Amniotic stem cell (primary cell): Measurements from ENCODE around the gene WDR38.

Experiments
- DNase-seq: peaks from one replicate; lab custom pipeline; 2025; lab: John Stamatoyannopoulos, UW

The WDR38 gene, protein sequence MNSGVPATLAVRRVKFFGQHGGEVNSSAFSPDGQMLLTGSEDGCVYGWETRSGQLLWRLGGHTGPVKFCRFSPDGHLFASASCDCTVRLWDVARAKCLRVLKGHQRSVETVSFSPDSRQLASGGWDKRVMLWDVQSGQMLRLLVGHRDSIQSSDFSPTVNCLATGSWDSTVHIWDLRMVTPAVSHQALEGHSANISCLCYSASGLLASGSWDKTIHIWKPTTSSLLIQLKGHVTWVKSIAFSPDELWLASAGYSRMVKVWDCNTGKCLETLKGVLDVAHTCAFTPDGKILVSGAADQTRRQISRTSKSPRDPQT

DNA sequence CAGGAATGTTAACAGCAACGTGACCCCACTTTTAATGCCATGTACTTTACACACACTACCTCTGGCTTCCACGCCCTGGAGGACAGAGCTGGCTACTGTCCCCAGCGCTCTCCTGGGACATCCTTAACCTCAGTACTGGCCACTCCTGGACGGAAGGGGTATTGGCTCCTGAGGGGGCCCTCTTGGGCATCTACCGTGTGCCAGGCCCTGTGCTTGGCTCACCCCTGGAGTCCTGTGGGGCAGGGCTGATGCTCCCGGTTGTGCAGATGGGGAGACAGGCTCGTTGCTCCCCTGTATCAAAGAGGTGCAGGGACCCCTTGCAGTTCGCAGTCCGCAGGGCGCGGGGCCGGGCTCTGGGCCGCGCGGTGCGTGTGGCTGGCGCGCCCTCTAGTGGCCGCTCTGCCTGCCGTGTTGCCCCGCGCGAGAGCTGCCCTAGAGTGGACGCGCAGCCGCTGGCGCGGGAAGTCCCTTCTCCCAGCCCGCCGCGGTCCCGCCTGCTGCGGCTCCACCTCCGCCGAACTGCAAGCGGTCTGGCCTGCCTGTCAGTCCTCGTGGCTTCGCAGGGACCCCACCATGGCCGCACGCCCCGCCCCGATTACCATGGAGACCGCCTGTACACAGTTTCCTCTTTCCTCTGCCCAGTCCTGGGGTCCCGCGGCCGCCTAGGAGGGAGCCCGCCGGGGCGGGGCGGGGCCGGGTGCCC, at the start of gene WDR38:
Gene WDR38 (plus strand): TSS at position 632 of the 703 bp plus-strand sequence. CDS start 72 bp downstream, outside the sequence.
- DNase-seq: peak; percentile 46

DNA sequence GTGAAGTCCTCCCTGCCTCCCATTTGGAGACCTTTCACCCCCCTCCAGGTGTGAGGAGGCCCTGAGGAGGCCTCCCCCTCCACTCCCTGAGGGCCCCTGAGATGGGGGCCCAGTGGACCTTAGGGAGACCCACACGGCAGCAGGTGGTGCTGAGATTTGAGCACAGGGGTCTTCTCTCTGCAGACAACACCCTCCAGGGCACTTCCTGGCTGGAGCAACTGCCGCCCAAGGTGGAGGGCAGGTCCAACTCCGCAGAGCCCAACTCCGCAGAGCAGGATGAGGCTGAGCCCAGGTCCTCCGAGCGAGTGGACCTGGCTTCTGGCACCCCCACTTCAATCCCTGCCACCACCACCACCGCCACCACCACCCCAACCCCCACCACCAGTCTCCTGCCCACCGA, 49.3 kb upstream of the WDR38 start:
- no peak for DNase-seq

DNA sequence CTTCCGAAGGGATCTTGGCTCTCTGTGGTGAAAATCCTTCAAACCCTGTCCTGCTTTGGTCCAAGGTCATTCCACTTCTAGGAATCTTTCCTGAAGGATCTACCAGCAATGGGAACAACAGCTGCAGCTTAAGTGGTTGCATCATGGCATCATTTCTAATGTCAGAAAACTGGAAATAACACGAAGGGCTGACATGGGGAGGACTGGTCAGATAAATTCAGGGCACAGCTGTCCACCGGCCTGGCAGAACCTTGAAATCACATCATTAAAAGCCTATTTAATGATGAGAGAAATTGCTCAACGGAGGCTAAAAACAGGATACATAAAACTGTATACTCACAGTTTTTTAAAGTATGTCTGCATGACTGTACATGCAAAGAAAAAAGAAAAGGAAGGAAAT, 48.1 kb upstream of the WDR38 start:
- no peak for DNase-seq

DNA sequence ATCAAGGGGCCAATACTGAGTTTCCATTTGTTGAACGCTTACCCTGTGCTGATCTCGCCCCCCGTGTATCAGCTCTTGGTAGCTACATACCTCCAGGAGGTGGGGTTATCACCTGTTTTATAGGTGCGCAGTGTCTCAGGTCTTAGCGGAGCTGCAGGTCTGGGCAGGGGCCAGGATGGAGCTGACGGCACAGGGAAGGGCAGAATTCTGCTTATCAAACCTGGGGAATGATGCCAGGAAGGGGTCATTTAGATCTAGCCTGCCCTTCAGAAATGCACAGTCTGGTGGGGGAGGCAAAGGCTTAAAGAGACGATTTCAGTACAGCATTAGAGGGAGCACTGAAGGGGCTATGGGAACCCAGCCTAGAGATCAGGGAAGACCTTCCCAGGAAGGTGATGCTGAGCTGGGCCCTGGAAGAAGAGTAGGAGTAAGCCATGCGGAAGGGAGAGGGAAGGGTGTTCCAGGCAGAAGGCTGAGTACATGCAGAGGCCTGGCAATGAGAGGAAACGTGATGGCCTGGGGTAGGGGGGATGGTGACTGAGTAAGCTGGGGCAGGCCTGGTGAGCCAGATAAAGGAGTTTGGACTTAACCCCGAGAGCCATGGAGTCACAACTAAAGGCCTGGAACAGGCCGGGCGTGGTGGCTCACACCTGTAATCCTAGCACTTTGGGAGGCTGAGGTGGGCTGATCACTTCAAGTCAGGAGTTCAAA, 44.9 kb upstream of the WDR38 start:
- no peak for DNase-seq

DNA sequence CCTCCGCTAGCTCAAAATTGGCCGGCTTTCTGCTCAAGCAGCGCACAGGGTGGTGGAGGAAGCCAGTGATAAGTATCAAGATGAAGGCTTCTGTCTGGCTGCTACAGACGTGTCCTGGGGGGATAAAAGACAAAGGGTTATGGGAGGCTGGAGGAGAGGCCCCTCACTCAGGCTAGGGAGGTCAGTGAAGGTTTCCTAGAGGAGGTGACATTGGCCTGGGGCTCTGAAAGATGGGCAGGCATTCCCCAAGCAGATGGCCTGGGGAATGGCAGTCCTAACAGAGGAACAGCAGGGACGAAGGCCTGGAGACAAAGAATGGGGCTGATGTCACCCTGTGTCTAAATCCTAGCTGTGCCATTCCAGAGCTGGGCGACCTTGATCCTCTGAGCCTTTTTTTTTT, 44.0 kb upstream of the WDR38 start:
- no peak for DNase-seq

DNA sequence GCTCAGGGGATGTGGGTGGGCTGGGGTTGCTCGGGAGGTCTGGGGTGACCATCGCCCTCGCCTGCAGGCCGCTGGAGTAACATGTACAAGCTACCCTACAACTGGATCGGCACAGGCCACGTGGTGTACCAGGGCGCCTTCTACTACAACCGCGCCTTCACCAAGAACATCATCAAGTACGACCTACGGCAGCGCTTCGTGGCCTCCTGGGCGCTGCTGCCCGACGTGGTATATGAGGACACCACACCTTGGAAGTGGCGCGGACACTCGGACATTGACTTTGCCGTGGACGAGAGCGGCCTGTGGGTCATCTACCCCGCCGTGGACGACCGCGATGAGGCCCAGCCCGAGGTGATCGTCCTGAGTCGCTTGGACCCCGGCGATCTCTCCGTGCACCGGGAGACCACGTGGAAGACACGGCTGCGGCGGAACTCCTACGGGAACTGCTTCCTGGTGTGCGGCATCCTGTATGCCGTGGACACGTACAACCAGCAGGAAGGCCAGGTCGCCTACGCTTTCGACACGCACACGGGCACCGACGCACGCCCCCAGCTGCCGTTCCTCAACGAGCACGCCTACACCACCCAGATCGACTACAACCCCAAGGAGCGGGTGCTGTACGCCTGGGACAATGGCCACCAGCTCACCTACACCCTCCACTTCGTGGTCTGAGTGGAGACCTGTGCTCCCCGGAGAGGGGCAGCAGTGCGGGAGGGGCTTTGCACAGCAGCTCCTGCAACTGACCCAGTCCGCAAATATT, 43.3 kb upstream of the WDR38 start:
- no peak for DNase-seq

DNA sequence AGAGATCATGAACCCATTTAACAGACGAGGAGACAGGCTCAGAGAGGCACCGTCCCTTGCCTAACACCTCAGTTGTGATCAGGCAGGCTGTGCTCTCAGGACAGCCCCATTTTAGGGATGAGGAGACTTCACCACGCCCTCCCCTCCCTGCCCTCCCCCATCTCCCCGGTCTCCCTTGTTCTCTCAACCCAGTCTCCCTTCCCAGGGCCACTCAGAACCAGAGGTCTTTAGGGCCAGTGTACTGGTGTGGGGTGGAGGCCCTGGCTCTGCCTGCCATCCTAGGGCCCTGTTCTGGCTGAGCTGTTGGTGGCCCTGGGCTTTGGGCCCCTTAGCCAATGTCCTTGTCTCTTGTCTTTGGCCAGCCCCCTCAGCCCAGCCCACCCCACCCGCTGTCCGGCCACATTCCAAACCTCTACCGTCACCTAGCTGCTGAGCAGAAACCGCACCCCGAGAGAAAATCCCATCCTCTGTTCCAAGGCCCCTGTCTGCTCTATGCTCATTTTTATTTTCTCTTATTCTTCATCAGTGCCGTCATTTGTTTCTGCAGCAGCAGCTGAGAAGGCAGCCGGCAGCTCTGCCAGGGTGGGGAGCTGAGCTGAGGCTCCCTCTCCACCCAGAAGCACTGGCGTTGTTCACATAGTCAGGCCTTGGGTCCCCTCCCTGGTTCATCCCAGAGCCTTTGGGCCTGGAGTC, 42.5 kb upstream of the WDR38 start:
- peak; percentile 43 for DNase-seq

DNA sequence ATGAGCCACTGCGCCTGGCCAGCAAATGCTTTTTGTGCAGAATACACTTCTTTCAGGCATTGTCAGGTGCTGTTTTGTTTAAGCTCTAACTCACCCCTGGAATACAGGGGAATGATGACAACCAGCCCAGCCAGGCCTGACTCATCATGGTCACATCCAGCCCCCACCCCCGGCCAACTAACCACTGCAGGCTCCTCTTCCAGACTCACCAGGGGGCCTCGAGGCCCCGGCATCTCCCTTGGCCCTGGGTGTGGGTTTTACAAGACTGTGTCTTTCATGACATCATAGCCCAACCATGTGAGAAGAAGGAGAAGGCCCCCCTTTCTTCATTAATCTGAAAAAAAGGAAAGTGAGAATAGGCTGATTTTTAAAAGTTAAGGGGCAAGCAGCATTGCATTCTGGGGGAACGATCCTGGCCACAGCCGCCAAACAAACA, 40.8 kb upstream of the WDR38 start:
- peak; percentile 72 for DNase-seq

DNA sequence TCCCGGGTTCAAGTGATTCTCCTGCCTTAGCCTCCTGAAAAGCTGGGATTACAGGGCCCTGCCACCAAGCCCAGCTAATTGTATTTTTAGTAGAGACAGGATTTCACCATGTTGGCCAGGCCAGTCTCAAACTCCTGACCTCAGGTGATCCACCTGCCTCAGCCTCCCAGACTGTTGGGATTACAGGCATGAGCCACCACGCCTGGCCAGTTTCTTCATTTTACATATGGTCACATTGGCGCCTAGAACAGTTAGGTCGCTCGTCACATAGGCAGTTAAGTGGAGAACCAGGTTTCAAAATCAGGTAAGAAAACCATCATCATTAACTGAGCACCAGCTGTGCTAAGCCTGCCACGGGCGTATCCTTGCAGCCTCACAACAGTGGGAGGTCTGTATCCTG, 40.2 kb upstream of the WDR38 start:
- no peak for DNase-seq

DNA sequence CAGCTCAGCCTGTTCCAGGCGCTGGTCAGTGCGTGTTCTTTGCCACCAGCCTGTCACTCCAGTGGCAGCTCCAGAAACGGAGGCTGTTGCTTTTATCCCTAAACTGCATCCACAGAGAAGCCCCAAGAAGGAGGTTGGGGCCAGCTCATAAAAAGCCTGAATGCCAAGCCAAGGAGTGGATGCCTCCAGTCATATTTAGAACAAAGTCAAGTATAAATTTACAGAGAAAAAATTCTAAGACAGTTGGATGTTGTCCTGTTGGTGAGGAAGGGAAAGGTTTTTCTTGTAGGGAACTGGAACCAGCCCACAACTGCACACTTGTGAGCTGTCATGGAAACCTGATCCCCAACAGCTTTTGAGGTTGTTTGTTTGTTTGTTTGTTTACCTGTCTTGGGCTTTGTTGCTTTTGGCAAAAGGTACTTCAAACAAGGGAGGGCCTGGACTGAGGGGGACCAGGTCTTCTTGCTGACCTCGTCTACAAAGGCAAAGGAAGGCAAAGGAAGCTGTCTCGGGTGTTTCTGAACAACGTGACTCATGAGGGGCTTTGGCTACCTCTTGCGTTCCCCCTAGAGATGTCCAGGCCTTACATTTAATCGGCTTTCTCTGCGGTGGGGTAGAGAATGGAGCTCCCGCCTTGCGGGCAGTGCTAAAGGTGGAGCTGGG, 39.6 kb upstream of the WDR38 start:
- no peak for DNase-seq

DNA sequence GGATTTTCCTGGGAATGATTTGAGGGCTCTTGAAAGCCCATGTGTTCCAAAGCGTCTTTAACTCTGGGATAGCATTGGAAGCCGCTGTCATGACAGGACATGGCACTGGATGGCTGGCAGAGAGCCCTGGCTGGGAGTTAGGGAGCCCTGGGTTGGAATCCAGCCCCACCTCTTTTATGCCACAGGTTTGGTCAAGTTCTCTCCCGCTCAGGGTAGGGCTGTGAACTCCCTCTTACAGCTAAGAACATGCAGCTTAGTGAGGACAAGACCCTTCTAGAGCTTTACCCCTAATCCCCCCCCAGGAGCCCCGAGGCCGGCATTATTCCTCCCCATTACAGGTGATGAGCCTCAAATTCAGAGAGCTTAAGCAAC, 39.1 kb upstream of the WDR38 start:
- no peak for DNase-seq

DNA sequence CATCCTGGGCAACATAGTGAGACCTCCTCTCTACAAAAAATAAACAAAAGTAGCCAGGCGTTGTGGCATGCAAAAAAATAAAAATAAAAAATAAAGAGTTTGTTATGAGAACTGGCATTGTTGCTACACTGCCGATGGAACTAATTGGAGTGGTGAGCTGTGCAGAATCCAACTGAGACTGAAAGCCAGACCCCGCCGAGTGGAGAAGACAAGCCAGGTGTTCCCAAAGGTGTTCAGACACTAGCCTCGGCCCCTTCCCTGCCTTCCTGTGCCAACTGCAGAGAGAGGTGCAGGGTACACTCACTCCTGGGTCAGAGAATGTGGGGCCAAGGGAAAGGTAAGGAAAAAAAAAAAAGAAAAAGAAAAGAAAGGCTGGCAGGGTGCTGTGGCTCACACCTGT, 37.7 kb upstream of the WDR38 start:
- no peak for DNase-seq

DNA sequence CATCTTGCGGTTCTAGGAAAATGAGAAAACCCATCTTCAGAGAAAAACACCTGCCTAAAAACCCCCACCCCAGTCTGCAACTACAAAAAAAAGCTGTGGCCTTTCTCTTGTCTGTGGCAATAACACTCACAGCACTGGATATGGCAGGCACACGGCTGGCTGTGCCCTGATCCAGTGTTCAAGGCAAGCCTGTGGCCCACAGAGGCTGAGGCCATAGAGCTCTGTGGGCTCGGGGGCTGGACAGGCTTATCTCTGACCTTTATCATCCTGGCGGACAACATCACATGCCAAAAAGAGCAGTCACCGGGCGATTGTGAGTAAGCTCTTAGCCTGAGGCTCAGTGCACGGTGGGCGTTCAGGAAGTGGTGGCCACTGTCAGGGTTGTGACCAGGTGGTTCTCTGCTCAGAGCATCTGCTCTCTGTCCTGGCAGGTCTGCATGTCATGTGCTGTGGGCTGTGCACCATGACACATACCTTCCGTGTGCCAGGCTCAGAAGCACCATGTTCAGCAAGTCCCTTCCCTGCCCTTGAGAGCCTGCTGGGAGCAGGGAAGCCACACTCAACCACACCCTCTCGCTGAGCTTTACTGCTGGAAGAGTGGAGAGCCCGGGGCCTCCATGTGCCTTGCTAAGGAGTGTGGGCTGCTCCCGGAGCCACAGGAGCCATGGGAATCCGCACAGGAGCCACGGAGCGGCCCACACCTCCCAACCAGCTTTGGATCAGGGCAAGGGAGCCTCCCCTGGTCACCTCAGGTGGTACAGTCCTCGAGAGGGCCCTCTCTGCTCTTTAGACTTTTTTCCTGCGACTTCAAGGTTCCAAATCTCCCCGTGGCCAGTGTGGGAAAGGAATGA, 34.6 kb upstream of the WDR38 start:
- no peak for DNase-seq

DNA sequence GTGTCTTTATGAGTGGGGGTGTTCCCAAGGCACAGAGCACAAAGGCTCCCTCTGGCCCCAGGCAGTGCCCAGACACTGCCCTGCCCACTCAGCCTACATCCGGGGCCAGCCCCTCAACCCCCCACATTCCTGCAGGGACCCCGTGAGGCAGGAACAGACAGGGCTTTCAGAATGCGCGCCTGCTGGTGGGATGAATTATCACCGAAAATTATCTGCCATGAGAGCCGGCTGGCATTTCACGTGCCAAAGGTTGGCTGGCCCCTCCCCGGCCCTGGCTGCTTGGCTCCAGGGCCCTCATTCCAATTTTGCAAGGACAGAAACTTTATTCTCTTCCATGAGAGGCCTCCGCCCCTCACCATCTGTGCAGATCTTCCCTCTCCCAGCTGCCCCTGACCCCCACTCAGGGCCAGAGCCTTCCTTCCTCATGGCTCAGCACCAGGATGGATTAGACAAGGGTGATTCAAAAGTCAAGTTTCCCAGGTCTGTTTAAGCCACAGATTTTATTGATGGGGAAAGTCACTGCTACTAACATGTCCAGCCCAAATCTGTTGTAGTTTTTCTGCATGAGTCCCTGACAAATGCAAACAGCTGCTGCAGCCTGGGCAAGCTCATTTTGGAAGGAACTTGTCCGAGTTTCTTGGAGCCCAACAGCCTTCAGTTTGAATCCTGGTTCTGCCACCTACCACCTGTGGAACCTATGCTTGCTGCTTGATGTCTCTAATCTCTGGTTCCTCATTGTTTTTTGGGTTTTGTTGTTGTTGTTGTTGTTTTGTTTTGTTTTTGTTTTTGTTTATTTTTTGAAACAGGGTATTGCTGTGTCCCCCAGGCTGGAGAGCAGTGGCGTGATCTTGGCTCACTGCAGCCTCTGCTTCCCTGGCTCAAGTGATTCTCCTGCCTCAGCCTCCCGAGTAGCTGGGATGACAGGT, 32.3 kb upstream of the WDR38 start:
- no peak for DNase-seq

DNA sequence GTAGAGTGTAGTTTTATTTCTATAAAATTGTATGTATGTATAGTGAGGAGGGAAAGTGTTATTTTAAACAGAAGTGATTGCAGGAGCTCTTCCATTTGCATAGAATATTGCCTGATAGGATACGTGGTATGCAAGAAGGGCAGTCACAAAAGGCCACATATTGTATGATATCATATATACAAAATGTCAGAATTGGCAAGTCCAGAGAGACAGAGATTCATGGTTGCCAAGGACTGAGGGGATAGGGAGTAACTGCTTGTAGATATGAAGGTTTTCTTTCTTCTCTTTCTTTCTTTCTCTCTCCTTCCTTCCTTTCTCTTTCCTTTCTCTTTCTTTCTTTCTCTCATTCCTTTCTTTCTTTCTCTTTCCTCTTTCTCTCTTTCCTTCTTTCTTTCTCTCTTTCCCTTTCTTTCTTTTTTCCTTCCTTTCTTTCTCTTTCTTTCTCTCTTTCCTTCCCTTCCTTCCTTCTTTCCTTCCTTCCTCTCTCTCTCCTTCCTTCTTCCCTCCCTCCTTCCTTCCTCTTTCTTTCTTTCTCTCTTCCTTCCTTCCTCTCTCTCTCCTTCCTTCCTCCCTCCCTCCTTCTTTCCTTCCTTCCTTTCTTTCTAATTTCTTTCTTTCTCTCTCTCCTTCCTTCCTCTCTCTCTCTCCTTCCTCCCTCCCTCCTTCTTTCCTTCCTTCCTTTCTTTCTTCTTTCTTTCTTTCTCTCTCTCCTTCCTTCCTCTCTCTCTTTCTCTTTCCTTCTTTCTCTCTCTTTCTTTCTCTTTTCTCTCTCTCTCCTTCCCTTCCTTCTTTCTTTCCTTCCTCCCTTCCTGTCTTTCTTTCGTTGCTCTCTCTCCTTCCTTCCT, 24.5 kb upstream of the WDR38 start:
- no peak for DNase-seq

DNA sequence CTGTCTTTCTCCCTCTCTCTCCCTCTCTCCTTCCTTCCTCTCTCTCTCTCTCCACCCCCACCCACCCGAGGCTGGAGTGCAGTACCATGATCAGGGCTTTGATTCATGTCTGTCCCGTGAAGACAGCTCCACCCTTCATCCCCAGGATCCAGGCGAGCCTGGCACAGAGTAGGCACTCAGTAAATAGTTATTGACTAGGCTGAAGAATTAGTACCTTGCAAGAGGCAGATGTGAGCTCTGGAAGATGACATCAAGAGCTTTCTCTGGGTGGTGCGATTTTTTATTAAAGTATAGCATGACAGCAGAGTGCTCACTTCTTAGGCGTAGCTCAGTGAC, 24.0 kb upstream of the WDR38 start:
- DNase-seq: no peak

DNA sequence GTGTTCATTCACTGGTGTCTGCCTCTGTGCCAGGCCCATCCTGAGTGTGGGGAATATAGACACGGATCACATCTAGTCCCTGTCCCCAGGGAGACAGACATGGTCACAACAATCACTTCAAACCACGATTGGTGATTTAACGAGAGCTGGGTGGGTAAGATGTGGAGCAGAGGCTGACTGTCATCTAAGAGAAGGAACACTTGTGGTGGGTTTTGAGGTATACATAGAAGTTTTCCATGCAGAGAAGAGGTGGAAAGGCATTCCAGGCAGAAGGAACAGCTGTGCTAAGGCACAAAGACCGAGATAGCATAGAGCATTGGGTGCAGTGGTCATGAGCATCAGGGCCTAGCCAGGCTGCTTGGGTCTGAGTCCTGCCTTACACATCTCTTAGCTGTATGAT, 22.7 kb upstream of the WDR38 start:
- no peak for DNase-seq

DNA sequence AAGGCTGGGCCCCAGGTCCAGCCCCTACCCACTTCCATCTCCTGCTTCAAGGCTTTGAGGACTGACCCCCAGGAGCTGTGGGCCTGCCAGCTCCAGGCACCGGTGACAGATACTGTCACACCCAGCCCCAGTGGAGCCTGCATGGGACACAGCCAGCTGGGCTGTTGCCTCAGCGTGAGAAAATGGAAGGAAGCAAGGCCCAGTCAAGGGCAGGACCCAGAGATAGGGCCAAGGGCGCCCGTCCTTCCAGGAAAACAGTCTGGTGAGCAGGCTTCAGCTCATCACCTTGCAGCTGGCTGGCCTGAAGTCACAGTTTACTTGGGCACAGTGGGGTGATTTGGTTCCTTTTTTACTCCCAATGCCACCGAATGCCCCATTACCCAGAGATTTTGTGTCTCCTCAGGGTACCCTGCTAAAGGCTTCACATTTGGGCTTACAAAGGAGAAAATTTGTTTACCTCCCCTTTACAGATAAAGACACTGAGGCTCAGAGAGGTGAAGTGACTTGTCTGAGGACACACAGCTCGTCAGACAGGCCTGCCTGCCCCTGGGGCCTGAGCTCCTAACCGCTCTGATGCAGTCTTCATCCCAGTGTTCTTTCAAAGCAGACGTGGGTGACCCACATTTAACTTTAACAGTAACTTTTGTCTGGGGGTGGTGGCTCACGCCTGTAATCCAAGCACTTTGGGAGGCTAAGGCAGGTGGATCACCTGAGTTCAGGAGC, 21.5 kb upstream of the WDR38 start:
- no peak for DNase-seq
